Hepatocyte (in vitro differentiated cells): Measurements from ENCODE around the gene RXRA. TPM values are rescaled to one million over a fixed set of nuclear protein-coding genes. Genes with fewer than 3 reads are reported as not detected.

ENCODE experiments used
- DNase-seq: peaks from one replicate; pipeline ENCODE4 v3.0.0-alpha.2; 2016; ENCODE audit warnings: low spot score
- H2AFZ ChIP-seq: fragments of 200-600 bp; sonication (generic); 2 replicates; pipeline ENCODE4 v1.6.0; 2016; ENCODE audit warnings: antibody characterized with exemption, mild to moderate bottlenecking
- H3K27ac ChIP-seq: fragments of 200-600 bp; sonication (generic); 2 replicates; pipeline ENCODE4 v1.5.1; 2016; ENCODE audit warnings: mild to moderate bottlenecking
- H3K27me3 ChIP-seq: fragments of 200-600 bp; sonication (generic); 2 replicates; pipeline ENCODE4 v1.6.1; 2016
- H3K36me3 ChIP-seq: fragments of 200-600 bp; sonication (generic); replicated peaks from 2 replicates; pipeline ENCODE4 v1.5.1; 2016; ENCODE audit warnings: low read depth; ENCODE audit not compliant: insufficient read depth
- H3K4me1 ChIP-seq: fragments of 200-600 bp; sonication (generic); 2 replicates; pipeline ENCODE4 v1.5.1; 2016; ENCODE audit warnings: mild to moderate bottlenecking, moderate library complexity; ENCODE audit not compliant: insufficient read depth
- H3K4me2 ChIP-seq: fragments of 200-600 bp; sonication (generic); 2 replicates; pipeline ENCODE4 v1.6.0; 2016
- H3K4me3 ChIP-seq: fragments of 200-600 bp; sonication (generic); 2 replicates; pipeline ENCODE4 v1.5.1; 2016; ENCODE audit warnings: mild to moderate bottlenecking
- H3K79me2 ChIP-seq: fragments of 200-600 bp; sonication (generic); 2 replicates; pipeline ENCODE4 v1.6.0; 2017; ENCODE audit warnings: mild to moderate bottlenecking
- H3K9me2 ChIP-seq: fragments of 200-600 bp; sonication (generic); replicated peaks from 2 replicates; pipeline ENCODE4 v1.6.0; 2017; ENCODE audit warnings: mild to moderate bottlenecking; ENCODE audit not compliant: insufficient read depth
- H3K9me3 ChIP-seq: fragments of 200-600 bp; sonication (generic); 2 replicates; pipeline ENCODE4 v1.5.1; 2016; ENCODE audit warnings: low read depth, mild to moderate bottlenecking
- H4K20me1 ChIP-seq: fragments of 200-600 bp; sonication (generic); 2 replicates; pipeline ENCODE4 v1.6.0; 2016; ENCODE audit warnings: mild to moderate bottlenecking; ENCODE audit not compliant: insufficient read depth, poor library complexity, severe bottlenecking
- CTCF ChIP-seq: fragments of 200-600 bp; sonication (generic); IDR thresholded peaks from 2 replicates; pipeline ENCODE4 v1.5.1; 2016; ENCODE audit warnings: antibody characterized with exemption, mild to moderate bottlenecking; ENCODE audit not compliant: poor library complexity
- EZH2 ChIP-seq: fragments of 200-600 bp; sonication (generic); IDR thresholded peaks from 2 replicates; pipeline ENCODE4 v1.6.1; 2016; ENCODE audit warnings: antibody characterized with exemption, mild to moderate bottlenecking, borderline replicate concordance
- EZH2phosphoT487 ChIP-seq: fragments of 200-600 bp; sonication (generic); IDR thresholded peaks from one replicate; pipeline ENCODE4 v1.6.1; 2018; ENCODE audit warnings: antibody characterized with exemption, mild to moderate bottlenecking, low read depth, moderate library complexity; ENCODE audit not compliant: unreplicated experiment, severe bottlenecking
- WGBS: methylation state at CpG from one replicate; pipeline ENCODE4 v1.1.6; 2016; ENCODE audit warnings: low lambda C conversion rate; ENCODE audit errors: missing lambda C conversion rate; 5-methylcytosine and 5-hydroxymethylcytosine counted together
- polyA plus RNA-seq: library from polyadenylated mRNA; unstranded; fragments of >200 nt; fragmentation: Nextera tagmentation; extraction: Ambion mirVana; gene quantifications from 2 replicates; pipeline ENCODE4 v1.2.1, GENCODE V29; 2016
- total RNA-seq: library from RNA; depleted of rRNA; stranded (reverse); fragments of >200 nt; gene quantifications from 2 replicates; pipeline ENCODE4 v1.2.3, GENCODE V29; 2014

The RXRA gene
- total and polyA plus RNA-seq, 2 experiments from 2014 or later, result 35.9 to 41.6 TPM

DNA sequence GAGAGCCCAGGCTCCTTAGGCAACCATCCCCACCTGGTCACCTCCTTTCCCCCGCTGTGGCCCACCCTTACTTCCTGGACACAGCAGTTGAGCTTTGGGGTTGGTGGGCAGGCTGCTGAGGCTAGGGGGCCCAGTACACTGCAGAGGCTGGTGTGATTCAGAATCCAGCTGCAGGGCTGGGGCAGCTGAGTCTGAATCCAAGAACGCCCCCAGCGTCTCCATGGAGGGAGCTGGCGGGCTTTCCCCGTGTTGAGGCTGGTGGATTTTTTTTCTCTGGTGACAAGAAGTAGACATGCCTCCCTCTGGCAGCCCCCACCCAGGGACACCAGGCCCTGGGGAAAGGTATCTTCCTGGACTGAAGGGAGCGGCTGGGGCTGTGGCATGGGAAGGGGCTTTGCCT lies 104.8 kb downstream of the RXRA start:
- no peak for TF ChIP-seq EZH2
- no peak for TF ChIP-seq CTCF
- no peak for TF ChIP-seq EZH2phosphoT487
- Histone ChIP-seq H4K20me1 (no peaks in the 10 kb centered on the region), H2AFZ (no peak overlapping the region), H3K36me3 (no peaks in the 10 kb centered on the region), H3K9me2 (no peaks in the 10 kb centered on the region), H3K79me2 (no peaks in the 10 kb centered on the region), H3K4me2 (no peak overlapping the region), H3K27me3 (no peaks in the 10 kb centered on the region), H3K9me3 (no peaks in the 10 kb centered on the region), H3K4me1 (peaks cover 29% of the 10 kb centered on the region), H3K4me3 (no peak overlapping the region), H3K27ac (no peak overlapping the region)
- no peak for DNase-seq
- WGBS, result 86% methylated on average over 6 of the region's 6 CpGs

- WGBS, result 94% methylated on average over 16 of the region's 16 CpGs
- TF ChIP-seq EZH2, result no peak
- TF ChIP-seq CTCF, result no peak
- no peak for TF ChIP-seq EZH2phosphoT487
- no peak overlapping the region for H3K4me2 ChIP-seq
- peaks cover 4% of the 10 kb centered on the region for H3K79me2 ChIP-seq
- H4K20me1 ChIP-seq, result no peaks in the 10 kb centered on the region
- DNase-seq, result no peak
- H3K27ac ChIP-seq, result no peak overlapping the region
- no peaks in the 10 kb centered on the region for H3K9me3 ChIP-seq
- no peaks in the 10 kb centered on the region for H3K27me3 ChIP-seq
- H3K4me3 ChIP-seq, result no peak overlapping the region
- H2AFZ ChIP-seq, result no peak overlapping the region
- peaks cover 35% of the 10 kb centered on the region for H3K4me1 ChIP-seq
- no peaks in the 10 kb centered on the region for H3K9me2 ChIP-seq
- H3K36me3 ChIP-seq, result no peaks in the 10 kb centered on the region
Observed at GRCh38 chr9:134431626-134432025, 105.4 kb downstream of the RXRA start.

- Histone ChIP-seq H3K36me3 (no peaks in the 10 kb centered on the region), H2AFZ (no peak overlapping the region), H3K79me2 (peaks cover 4% of the 10 kb centered on the region), H4K20me1 (no peaks in the 10 kb centered on the region), H3K4me2 (no peak overlapping the region), H3K4me1 (peaks cover 43% of the 10 kb centered on the region), H3K9me2 (no peaks in the 10 kb centered on the region), H3K4me3 (no peak overlapping the region), H3K9me3 (no peaks in the 10 kb centered on the region), H3K27me3 (no peaks in the 10 kb centered on the region), H3K27ac (peak overlapping the region; percentile 51)
- 94% methylated on average over 14 of the region's 14 CpGs for WGBS
- DNase-seq, result no peak
- TF ChIP-seq EZH2 (no peak), EZH2phosphoT487 (no peak)
Observed at GRCh38 chr9:134432471-134432870, 106.2 kb downstream of the RXRA start.

GRCh38 chr9:134433101-134433500 lies 106.8 kb downstream of the RXRA start:
- Histone ChIP-seq H3K27me3 (no peaks in the 10 kb centered on the region), H3K79me2 (peaks cover 4% of the 10 kb centered on the region), H3K9me3 (no peaks in the 10 kb centered on the region), H3K4me1 (peaks cover 49% of the 10 kb centered on the region), H4K20me1 (no peaks in the 10 kb centered on the region), H3K4me3 (no peak overlapping the region), H3K27ac (peak overlapping the region; percentile 51), H3K36me3 (no peaks in the 10 kb centered on the region), H3K9me2 (no peaks in the 10 kb centered on the region), H2AFZ (no peak overlapping the region), H3K4me2 (no peak overlapping the region)
- TF ChIP-seq CTCF (no peak), EZH2phosphoT487 (no peak), EZH2 (no peak)
- whole genome bisulfite sequencing, result 95% methylated on average over 14 of the region's 14 CpGs
- DNase-seq, result no peak
